Measurements from ENCODE around the gene ROR2. TPM values are rescaled to one million over a fixed set of nuclear protein-coding genes. Genes with fewer than 3 reads are reported as not detected.

ROR2 gene
- total and polyA plus RNA-seq, 2 of the 8 experiments (the other 6 are each of a cell fraction or from before 2014, with no cell fraction given), result 2.7 to 4.3 TPM

DNA sequence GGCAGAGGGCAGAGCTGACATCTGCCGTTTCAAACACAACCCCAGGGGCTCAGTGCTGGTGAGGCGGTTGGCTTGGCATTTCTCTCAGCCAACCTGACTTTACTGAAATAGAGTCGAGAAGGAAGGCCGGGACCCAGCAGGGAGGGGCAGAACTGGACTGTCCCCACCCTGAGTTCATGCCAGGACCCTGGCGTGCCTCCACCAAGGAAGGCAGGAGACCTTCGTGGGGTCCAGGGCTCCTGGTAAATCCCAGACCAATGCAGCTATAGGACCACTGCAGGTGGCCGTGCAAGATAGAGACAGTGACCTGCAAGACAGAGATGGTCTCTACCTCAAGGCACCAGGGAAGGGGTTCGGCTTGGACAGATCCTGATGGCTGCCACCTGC lies 132.9 kb downstream of the ROR2 start:
- DNase-seq (ENCODE audit: low read depth in 1 of 2, low spot score in 2 of 2), result no peak
- WGBS, 2 experiments (ENCODE audit: extremely low coverage in 1 of 2, insufficient coverage in 1 of 2, insufficient read length in 1 of 2, insufficient replicate concordance in 2 of 2, low coverage in 1 of 2, low lambda C conversion rate in 2 of 2, missing lambda C conversion rate in 1 of 2), result 91% methylated on average over 8 of the region's 8 CpGs; no CpG with 5 or more reads in 1 of the 2 experiments
- no peak overlapping the region for H3K23ac ChIP-seq (ENCODE audit: insufficient read length)
- H3K9me3 ChIP-seq (ENCODE audit: insufficient read depth in 2 of 2, low read depth in 1 of 2, low read length in 1 of 2), result 0 out of 4 replicates have a peak, but pooled peaks cover 0 to 5% of the 10 kb centered on the region in 2 experiments
- no peak overlapping the region for H3K4ac ChIP-seq (replicated peaks; ENCODE audit: insufficient read length, low read depth, low read length)
- ChIA-PET CTCF (ENCODE audit: partially characterized antibody) (interaction anchor here (1.1 kb wide), 1 partner anchor 13 kb away, joined by 4 read pairs; no protein-coding TSS in a partner anchor), POLR2A (ENCODE audit: partially characterized antibody) (interaction anchor here (1.4 kb wide), 1 partner anchor 16 kb away, joined by 4 read pairs; no protein-coding TSS in a partner anchor)
- no peak overlapping the region; the same call in 1 of the 2 replicates for H2BK15ac ChIP-seq (ENCODE audit: low read length)
- no peak for FAIRE-seq
- H3K23me2 ChIP-seq (ENCODE audit: low read depth, low read length), result no peaks in the 10 kb centered on the region; the same call in 1 of the 2 replicates
- H2BK5ac ChIP-seq (ENCODE audit: low read depth, low read length), result no peak overlapping the region
- H3K4me3 ChIP-seq (ENCODE audit: extremely low read depth in 1 of 4, insufficient read depth in 2 of 4, low read depth in 3 of 4, low read length in 4 of 4), result no peak overlapping the region
- peak overlapping the region; percentile 40 for H4K91ac ChIP-seq (replicated peaks; ENCODE audit: insufficient read length, low read length)
- no peak overlapping the region; a peak in 1 of 4 replicates for H3K4me2 ChIP-seq (ENCODE audit: insufficient read depth in 1 of 2, low read depth in 2 of 2, low read length in 2 of 2)
- H2BK12ac ChIP-seq (ENCODE audit: low read depth, low read length), result 0 out of 2 replicates have a peak overlapping the region, but pooled peaks have one; percentile 27
- H3K27me3 ChIP-seq (replicated peaks in 1 of 4; ENCODE audit: control insufficient read depth in 3 of 4, extremely low read depth in 1 of 4, insufficient read depth in 3 of 4, low read length in 3 of 4), result no peaks in the 10 kb centered on the region; a peak in 1 of 7 replicates
- H3K36me3 ChIP-seq (ENCODE audit: control insufficient read depth in 2 of 4, insufficient read depth in 4 of 4, low read length in 3 of 4), result no peaks in the 10 kb centered on the region
- H3K56ac ChIP-seq (replicated peaks; ENCODE audit: insufficient read length, low read depth, low read length), result no peak overlapping the region
- H3K79me2 ChIP-seq (ENCODE audit: control insufficient read depth in 1 of 2, insufficient read depth in 2 of 2, low read length in 2 of 2), result no peaks in the 10 kb centered on the region; a peak in 1 of 4 replicates
- no peaks in the 10 kb centered on the region; the same call in 1 of the 2 replicates for H3K79me1 ChIP-seq (ENCODE audit: low read depth, low read length)
- no peak overlapping the region for H3K18ac ChIP-seq (ENCODE audit: extremely low read depth, low read length)
- H3K9ac ChIP-seq (replicated peaks in 1 of 4; ENCODE audit: extremely low read depth in 1 of 4, low read depth in 3 of 4, low read length in 3 of 4), result no peak overlapping the region
- H3K14ac ChIP-seq (ENCODE audit: insufficient read length), result no peak overlapping the region
- no peak overlapping the region for H2AK5ac ChIP-seq (ENCODE audit: low read depth, low read length)
- H2BK20ac ChIP-seq (ENCODE audit: low read length), result no peak overlapping the region
- peaks cover 5 to 10% (median 8%) of the 10 kb centered on the region in 4 experiments; a peak in 5 of 7 replicates for H3K4me1 ChIP-seq (replicated peaks in 1 of 4; ENCODE audit: control insufficient read depth in 3 of 4, insufficient read depth in 4 of 4, low read length in 3 of 4)
- H2AFZ ChIP-seq (ENCODE audit: low read length), result no peak overlapping the region
- peaks cover 0 to 3% of the 10 kb centered on the region in 2 experiments for H4K20me1 ChIP-seq (replicated peaks in 1 of 2; ENCODE audit: control insufficient read depth in 1 of 2, insufficient read depth in 2 of 2, low read length in 2 of 2)
- H3K27ac ChIP-seq (ENCODE audit: low read depth, low read length), result no peak overlapping the region
- no peak overlapping the region for H4K5ac ChIP-seq (ENCODE audit: insufficient read length, low read depth, low read length)
- H2BK120ac ChIP-seq (replicated peaks; ENCODE audit: low read depth, low read length), result no peak overlapping the region
- peak overlapping the region; percentile 87 for H4K8ac ChIP-seq (ENCODE audit: extremely low read depth, insufficient read depth, low read length)
- TF ChIP-seq YY1 (IDR thresholded peaks at IDR 0.05; ENCODE audit: low read depth, low read length) (no peak), GABPA (IDR thresholded peaks at IDR 0.05; ENCODE audit: borderline replicate concordance, insufficient read depth, low read length) (no peak), RAD21 (IDR thresholded peaks at IDR 0.05 in 1 of 2, conservative IDR thresholded peaks at IDR 0.05 in 1 of 2; ENCODE audit: low read depth in 2 of 2, low read length in 2 of 2) (no peak), SP4 (IDR thresholded peaks at IDR 0.05; ENCODE audit: low read length) (no peak), JUN (IDR thresholded peaks at IDR 0.05; ENCODE audit: low read depth, low read length) (no peak), MAFK (IDR thresholded peaks at IDR 0.05; ENCODE audit: low read depth, low read length) (no peak), HDAC2 (IDR thresholded peaks at IDR 0.05; ENCODE audit: borderline replicate concordance in 1 of 2, low read depth in 2 of 2, low read length in 2 of 2) (no peak), CREB1 (IDR thresholded peaks at IDR 0.05) (no peak)
- TF ChIP-seq, protein P1, sequence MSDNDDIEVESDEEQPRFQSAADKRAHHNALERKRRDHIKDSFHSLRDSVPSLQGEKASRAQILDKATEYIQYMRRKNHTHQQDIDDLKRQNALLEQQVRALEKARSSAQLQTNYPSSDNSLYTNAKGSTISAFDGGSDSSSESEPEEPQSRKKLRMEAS (IDR thresholded peaks at IDR 0.05), result no peak
- TF ChIP-seq, protein P2, sequence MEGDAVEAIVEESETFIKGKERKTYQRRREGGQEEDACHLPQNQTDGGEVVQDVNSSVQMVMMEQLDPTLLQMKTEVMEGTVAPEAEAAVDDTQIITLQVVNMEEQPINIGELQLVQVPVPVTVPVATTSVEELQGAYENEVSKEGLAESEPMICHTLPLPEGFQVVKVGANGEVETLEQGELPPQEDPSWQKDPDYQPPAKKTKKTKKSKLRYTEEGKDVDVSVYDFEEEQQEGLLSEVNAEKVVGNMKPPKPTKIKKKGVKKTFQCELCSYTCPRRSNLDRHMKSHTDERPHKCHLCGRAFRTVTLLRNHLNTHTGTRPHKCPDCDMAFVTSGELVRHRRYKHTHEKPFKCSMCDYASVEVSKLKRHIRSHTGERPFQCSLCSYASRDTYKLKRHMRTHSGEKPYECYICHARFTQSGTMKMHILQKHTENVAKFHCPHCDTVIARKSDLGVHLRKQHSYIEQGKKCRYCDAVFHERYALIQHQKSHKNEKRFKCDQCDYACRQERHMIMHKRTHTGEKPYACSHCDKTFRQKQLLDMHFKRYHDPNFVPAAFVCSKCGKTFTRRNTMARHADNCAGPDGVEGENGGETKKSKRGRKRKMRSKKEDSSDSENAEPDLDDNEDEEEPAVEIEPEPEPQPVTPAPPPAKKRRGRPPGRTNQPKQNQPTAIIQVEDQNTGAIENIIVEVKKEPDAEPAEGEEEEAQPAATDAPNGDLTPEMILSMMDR (IDR thresholded peaks at IDR 0.05; ENCODE audit: control extremely low read depth in 1 of 3, insufficient read depth in 1 of 3, low read depth in 1 of 3, low read length in 3 of 3), result no peak

All from H1 (cell line).